ENCODE results near the gene SORCS2. TPM values are rescaled to one million over a fixed set of nuclear protein-coding genes. Genes with fewer than 3 reads are reported as not detected.

Gene SORCS2
- total and polyA plus RNA-seq, 4 donors: 2.2 to 7.7 (median 2.5) TPM

DNA sequence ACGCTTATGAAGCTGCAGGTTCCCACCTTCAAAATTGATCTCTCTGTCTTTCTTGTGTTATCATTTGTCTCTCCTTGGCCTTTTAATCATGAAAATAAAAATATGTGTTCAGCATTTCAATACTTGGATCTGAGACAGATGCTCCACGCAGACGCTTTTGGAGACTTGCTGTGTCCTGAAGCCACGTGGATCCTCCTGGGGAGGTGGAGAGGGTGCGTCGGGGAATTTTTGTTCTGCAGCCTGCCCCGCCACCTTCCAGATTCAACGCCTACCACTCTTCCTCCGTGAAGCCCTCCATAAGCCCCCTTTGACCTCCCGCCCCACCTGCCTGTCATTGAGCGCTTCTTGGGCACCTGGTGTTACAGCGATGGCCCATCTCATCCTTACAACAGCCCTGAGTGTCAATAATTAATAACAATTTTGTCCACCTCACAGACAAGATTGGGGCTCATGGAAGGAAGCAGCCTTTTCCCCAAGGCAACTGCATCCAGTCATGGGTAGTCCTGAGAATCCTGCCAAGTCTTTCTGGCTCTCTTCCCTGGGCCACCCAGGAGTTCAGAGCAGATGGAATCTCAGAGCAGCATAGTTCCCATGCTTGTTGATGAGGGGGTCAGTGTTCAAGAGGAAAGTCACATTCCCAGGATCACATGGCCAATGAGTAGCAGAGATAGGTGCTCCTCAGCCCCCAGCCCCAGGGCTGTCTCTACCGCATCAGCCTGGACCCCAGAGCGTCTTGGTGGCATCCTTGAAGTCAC is 415.0 kb downstream of the SORCS2 start:
- Histone ChIP-seq H3K9me3 (ENCODE audit: control insufficient read depth in 4 of 4, insufficient read depth in 3 of 4, low read length in 3 of 4) (peaks cover 0 to 11% (median 2%) of the 10 kb centered on the region in 4 donors), H3K4me1 (ENCODE audit: control insufficient read depth in 5 of 5, insufficient read depth in 5 of 5, low read length in 5 of 5) (peaks cover 0 to 7% (median 0%) of the 10 kb centered on the region in 5 donors), H3K9ac (ENCODE audit: insufficient read depth in 1 of 2, low read length in 2 of 2) (no peak overlapping the region), H3K36me3 (ENCODE audit: control insufficient read depth in 4 of 4, insufficient read depth in 4 of 4, low read length in 4 of 4) (no peaks in the 10 kb centered on the region), H3K27me3 (ENCODE audit: control insufficient read depth in 3 of 3, insufficient read depth in 3 of 3, low read length in 2 of 3) (peaks cover 0 to 56% (median 0%) of the 10 kb centered on the region in 3 donors), H3K4me3 (no peak overlapping the region), H3K27ac (ENCODE audit: low read depth in 1 of 2, low read length in 1 of 2) (no peak overlapping the region)
- DNase-seq (peak; percentile 78 to 82 (median 79)), ATAC-seq (ENCODE audit: insufficient read depth, low FRiP score) (no peak)
- WGBS, 2 donors: 84 to 85% methylated on average over 14 of the region's 14 CpGs
- TF ChIP-seq, protein P1, sequence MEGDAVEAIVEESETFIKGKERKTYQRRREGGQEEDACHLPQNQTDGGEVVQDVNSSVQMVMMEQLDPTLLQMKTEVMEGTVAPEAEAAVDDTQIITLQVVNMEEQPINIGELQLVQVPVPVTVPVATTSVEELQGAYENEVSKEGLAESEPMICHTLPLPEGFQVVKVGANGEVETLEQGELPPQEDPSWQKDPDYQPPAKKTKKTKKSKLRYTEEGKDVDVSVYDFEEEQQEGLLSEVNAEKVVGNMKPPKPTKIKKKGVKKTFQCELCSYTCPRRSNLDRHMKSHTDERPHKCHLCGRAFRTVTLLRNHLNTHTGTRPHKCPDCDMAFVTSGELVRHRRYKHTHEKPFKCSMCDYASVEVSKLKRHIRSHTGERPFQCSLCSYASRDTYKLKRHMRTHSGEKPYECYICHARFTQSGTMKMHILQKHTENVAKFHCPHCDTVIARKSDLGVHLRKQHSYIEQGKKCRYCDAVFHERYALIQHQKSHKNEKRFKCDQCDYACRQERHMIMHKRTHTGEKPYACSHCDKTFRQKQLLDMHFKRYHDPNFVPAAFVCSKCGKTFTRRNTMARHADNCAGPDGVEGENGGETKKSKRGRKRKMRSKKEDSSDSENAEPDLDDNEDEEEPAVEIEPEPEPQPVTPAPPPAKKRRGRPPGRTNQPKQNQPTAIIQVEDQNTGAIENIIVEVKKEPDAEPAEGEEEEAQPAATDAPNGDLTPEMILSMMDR (IDR thresholded peaks at IDR 0.05; ENCODE audit: control extremely low read depth, extremely low read depth): no peak

DNA sequence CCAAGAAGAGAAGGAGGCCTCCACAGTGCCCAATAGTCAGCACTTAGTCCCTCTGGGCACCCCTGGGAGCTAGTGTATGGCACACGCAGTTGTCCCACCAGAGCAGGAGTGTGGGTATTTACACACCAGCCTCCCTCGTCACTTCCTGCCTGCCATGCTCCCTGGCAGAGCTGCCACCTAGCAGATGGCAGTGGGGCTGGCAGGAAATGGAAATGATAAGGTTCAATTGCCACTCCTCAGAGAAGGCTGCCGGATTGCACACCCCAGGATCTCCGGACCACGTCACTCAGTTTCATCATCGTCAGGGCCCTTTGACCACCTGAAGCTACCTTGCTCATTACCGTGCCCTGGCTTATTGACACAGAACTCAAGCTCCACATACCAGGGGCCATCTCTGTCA is 415.7 kb downstream of the SORCS2 start:
- Histone ChIP-seq H3K4me3 (no peak overlapping the region), H3K9me3 (ENCODE audit: control insufficient read depth in 4 of 4, insufficient read depth in 3 of 4, low read length in 3 of 4) (peaks cover 0 to 11% (median 2%) of the 10 kb centered on the region in 4 donors), H3K27me3 (ENCODE audit: control insufficient read depth in 3 of 3, insufficient read depth in 3 of 3, low read length in 2 of 3) (peaks cover 0 to 56% (median 0%) of the 10 kb centered on the region in 3 donors), H3K36me3 (ENCODE audit: control insufficient read depth in 4 of 4, insufficient read depth in 4 of 4, low read length in 4 of 4) (no peaks in the 10 kb centered on the region), H3K4me1 (ENCODE audit: control insufficient read depth in 5 of 5, insufficient read depth in 5 of 5, low read length in 5 of 5) (peaks cover 0 to 7% (median 0%) of the 10 kb centered on the region in 5 donors), H3K9ac (ENCODE audit: insufficient read depth in 1 of 2, low read length in 2 of 2) (no peak overlapping the region), H3K27ac (ENCODE audit: low read depth in 1 of 2, low read length in 1 of 2) (no peak overlapping the region)
- no peak for ATAC-seq (ENCODE audit: insufficient read depth, low FRiP score)
- no peak for DNase-seq
- 64 to 70% methylated on average over 7 of the region's 7 CpGs for WGBS, 2 donors
- TF ChIP-seq, protein P1 (IDR thresholded peaks at IDR 0.05; ENCODE audit: control extremely low read depth, extremely low read depth): no peak

DNA sequence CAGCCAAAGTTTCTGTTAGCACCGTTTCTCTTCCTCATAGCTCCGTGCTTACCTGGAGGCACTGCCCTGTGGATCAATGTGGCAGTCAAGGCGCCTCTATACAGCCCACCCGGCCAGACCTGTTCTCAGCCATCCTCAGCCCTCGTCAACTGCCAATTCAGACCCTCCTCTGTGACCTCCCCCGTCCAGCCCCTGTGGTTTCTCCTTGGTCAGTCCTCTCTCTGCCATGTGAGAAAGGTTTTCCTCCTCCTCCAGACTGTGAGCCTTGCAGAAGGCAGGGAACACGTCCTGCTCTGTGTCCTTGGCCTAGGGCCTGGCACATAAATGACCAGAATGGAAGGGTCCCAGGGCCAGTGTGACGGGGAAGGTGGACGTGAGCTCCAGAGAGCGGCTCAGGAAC is 417.0 kb downstream of the SORCS2 start:
- Histone ChIP-seq H3K9ac (ENCODE audit: insufficient read depth in 1 of 2, low read length in 2 of 2) (no peak overlapping the region), H3K27me3 (ENCODE audit: control insufficient read depth in 3 of 3, insufficient read depth in 3 of 3, low read length in 2 of 3) (peaks cover 0 to 47% (median 0%) of the 10 kb centered on the region in 3 donors), H3K4me1 (ENCODE audit: control insufficient read depth in 5 of 5, insufficient read depth in 5 of 5, low read length in 5 of 5) (peaks cover 0 to 7% (median 0%) of the 10 kb centered on the region in 5 donors), H3K4me3 (no peak overlapping the region), H3K9me3 (ENCODE audit: control insufficient read depth in 4 of 4, insufficient read depth in 3 of 4, low read length in 3 of 4) (peaks cover 0 to 11% (median 2%) of the 10 kb centered on the region in 4 donors), H3K27ac (ENCODE audit: low read depth in 1 of 2, low read length in 1 of 2) (no peak overlapping the region), H3K36me3 (ENCODE audit: control insufficient read depth in 4 of 4, insufficient read depth in 4 of 4, low read length in 4 of 4) (no peaks in the 10 kb centered on the region)
- DNase-seq: no peak
- 75 to 80% methylated on average over 10 of the region's 10 CpGs for WGBS, 2 donors
- ATAC-seq (ENCODE audit: insufficient read depth, low FRiP score): no peak
- TF ChIP-seq, protein P1 (IDR thresholded peaks at IDR 0.05; ENCODE audit: control extremely low read depth, extremely low read depth): no peak
